Activated CD4-positive, CD25-positive, alpha-beta regulatory T cell treated with anti-CD3 and anti-CD28 coated beads, Interleukin-2, amount 50 U/mL, for 24 hours (primary cell): Measurements from ENCODE around the gene ADGRV1.
"Not testable (repeated sequence)": the region's sequence is repeated elsewhere in the genome, so short reads cannot be mapped to it uniquely, and the experiment has no call there.

Experiments
- ATAC-seq, 2 donors: fragments of 150-1000 bp; cut with Tn5 transposase; one replicate each; pipeline ENCODE4 v1.10.0; 2021; ENCODE audit warnings: mild to moderate bottlenecking in 1 of 2, moderate library complexity in 1 of 2

ADGRV1 gene

GRCh38 chr5:91042936-91043255 is 484.3 kb downstream of the ADGRV1 start:
- no peak for ATAC-seq

- no peak for ATAC-seq
Observed at GRCh38 chr5:91048073-91048472, 489.5 kb downstream of the ADGRV1 start.

DNA sequence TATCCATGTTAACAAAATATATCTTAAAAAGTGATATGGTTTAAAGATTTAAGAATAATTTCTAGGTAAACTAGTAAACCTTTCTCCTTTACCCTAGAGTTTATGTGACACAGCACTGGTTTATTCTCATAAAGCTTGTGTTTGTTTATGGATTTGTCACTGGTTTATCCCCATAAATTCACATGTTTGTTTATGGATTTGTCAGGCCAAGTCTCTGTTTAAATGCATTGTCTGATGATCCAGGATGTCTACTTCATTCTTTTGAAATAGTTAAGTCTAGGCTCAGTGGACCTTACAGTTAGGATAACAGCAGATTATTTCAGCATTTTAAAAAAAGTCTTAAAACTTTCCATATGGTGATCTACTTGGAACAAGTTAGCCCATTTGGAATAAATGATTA is 490.5 kb downstream of the ADGRV1 start:
- ATAC-seq = no peak

- ATAC-seq = no peak
Observed at GRCh38 chr5:91049800-91050199, 491.2 kb downstream of the ADGRV1 start.

GRCh38 chr5:91052411-91052810 is 493.8 kb downstream of the ADGRV1 start:
- ATAC-seq = not testable (repeated sequence)

DNA sequence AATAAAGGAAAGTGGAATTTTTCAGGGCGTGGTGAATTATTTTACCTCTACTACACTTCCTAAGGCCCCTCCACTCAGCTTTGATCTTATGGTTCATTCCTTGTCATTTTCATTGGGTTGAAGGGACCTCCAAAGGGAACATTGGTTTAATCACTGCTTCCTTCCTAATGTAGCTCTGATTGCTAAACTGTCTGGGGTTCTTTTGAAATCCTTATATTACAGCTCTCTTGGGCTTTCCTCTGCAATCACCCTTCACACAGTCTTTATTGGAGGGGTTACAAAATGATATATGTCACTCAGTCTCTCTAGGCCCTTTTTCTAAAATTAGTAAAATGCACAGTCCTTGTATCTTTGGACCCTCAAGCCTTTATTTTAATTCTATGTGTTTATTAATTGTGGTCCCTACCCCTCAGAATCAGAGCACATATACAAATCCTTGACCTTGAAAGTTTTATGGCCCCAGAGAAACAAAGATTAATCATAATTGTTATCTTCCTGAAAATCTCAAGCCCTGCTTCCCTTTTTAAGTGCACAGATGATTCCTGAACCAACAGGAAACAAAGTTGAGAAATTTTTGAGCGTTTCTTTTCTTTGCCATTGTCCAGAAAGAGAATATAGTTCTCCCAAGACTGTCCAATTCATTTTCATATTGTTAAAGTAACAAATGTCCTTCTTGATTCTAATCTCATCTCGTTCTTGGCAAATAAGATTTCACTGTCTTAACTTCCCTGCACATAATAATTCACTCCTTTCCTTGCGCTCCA is 494.6 kb downstream of the ADGRV1 start:
- ATAC-seq = no peak

DNA sequence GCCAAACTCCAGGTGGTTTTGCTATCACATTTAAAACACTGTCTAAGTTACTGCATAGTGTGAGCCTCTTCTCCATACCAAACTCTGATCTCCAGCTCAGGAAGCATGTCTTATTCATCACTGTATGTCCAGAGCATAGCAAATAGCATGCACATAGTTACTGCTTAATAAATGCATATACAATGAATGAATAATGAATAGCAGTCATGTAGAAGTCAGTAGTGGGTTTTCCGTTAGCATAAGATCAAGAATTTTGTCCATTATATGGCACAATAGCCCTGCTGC is 495.1 kb downstream of the ADGRV1 start:
- ATAC-seq = no peak

GRCh38 chr5:91058155-91058554 is 499.6 kb downstream of the ADGRV1 start:
- no peak for ATAC-seq

DNA sequence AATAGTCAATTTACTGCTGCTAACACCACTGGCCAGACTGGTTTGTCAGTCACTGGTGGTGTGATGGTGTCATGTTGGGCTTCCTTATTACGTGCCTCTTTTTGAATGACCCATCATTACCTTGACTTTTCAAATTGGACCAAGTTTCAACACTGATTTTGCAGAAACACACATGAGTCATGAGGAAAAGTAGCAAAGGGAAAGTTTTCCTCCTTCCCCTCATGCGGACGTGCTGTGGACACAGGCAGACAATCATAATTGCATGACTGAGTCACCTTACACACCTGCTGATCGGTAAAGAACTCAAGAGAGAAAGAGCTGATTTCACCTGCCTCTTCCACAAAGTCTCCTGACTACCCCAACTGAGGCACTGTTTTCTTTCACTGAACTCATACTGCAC is 500.0 kb downstream of the ADGRV1 start:
- ATAC-seq = no peak

GRCh38 chr5:91059409-91059808 is 500.8 kb downstream of the ADGRV1 start:
- peak; percentile 76 to 84 for ATAC-seq

DNA sequence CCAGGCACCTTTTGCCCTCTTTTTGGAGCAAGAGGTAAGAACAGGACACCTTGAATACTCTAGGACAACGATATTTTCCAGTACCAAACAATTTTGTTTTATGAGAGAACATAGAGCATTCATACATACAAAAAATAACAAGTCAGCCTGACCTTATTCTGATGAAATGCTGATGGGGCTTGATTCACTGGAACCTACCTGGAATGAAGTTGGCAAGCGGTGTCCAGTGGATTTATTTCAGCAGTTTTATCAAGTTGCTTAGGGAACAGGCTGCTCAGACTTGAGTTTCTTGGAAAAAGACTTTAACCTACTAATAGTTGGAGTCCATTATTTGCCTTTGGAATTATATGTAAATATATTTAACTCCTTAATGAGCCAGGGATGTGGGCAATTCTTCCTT is 502.5 kb downstream of the ADGRV1 start:
- ATAC-seq = no peak

DNA sequence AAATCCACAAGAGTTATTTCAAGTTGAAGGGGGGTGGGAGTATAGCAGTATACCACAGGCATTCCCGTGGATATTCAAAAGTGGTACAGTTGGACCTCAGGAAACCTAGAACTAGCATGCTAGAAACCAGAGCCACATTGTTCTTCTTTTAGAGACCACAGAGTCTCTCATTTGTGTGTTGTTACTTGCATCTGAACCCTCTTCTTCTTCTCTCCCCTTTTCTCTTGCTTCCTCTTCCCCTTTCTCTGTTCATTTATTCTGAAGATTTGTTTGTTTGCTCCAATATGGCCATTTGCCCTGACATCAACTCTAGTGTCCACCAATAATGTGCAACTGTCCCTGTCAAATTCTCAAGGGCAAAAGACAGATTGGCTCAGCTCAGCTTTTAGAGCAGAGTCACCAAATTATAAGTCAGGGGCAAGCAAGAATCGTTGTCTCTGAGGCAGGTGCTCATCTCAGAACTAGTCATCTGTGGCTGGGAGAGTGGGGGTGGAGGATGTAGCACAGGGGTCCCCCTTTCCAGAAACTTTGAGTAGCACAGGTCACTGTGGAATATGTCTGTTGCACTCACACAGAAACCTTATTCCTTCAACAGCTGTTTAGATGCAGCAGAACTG is 503.5 kb downstream of the ADGRV1 start:
- ATAC-seq = no peak

DNA sequence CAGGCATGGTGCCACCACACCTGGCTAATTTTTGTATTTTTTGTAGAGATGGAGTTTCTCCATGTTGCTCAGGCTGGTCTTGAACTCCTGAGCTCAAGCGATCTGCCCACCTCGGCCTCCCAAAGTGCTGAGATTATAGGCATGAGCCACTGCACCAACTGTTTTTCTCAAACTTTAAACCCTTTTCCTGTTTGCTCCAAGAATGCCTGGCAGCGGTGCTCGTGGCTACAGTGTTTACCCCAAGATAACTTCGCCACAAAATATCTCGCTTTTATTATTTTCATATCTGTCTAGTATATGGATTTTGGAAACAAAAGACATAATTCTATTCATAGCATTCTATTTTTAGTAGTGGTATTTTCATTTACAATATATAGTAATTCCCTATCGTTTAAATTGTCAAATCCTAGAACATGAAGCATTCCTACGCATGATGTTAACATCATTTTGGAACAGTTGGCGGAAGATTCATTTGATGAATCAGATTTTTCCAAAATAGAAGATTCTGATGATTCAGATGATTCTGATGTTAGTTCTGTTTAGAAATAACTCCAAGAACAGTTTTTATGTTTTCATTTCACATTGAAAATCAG is 504.6 kb downstream of the ADGRV1 start:
- ATAC-seq = not testable (repeated sequence)

DNA sequence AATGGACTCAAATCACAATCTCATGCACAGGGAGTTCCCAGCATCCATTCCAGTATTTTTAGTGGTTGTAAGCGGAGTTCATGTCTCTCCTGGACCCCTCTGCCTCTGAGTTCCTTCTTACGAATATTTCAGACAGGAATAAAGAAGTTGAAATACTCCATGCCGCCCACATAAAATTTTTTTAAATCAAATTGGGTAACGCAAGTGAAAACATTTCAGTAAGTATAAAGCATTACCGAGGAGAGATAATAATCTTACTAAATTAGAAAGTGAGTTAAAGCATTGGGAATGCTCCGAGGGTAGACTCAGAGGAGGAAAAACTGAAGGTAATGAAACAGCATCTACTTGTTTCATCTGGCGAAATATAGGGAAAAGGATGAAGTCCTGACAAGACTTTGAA is 506.9 kb downstream of the ADGRV1 start:
- ATAC-seq = no peak

DNA sequence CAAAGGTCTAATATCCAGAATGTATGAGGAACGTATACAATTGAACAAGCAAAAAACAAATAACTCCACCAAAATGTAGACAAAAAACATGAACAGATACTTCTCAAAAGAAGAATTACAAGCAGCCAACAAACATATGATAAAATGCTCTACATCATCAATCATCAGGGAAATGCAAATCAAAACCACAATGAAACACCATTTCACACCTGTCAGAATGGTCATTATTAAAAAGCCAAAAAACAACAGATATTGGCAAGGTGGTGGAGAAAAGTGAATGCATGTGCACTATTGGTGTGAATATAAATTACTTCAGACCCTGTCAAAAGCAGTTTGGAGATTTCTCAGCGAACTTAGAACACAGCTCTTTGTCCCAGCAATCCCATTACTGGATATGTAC is 510.8 kb downstream of the ADGRV1 start:
- ATAC-seq = no peak

GRCh38 chr5:91070761-91071550 is 512.4 kb downstream of the ADGRV1 start:
- ATAC-seq = no peak

DNA sequence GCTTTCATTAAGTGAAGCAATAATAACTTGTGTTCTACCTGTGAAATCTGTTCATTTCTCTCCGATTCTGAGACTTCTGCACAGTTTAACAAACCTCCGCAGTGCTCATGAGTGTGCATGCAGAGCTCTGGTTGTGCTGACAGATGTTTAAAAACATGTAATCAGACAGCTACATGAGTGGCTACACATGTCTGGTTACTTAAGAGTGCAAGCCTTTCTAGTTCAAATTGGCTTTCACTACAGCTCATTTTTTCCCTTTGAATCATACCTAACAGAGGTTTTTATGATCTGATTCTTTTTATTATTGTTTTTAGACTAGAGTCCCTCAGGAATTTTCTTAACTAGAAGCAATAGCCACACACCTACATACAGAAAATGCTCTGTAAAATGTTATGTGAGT is 514.3 kb downstream of the ADGRV1 start:
- no peak for ATAC-seq

DNA sequence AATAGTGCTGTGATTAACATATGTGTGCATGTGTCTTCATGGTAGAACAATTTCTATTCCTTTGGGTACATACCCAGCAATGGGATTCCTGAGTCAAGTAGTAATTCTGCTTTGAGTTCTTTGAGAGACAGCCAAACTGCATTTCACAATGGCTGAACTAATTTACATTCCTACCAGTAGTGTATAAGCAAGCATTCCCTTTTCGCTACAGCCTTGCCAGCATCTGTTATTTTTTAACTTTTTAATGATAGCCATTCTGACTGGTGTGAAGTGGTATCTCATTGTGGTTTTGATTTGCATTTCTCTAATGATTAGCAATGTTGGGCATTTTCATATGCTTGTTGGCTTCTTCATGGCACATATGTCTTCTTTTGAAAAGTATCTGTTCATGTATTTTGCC is 516.0 kb downstream of the ADGRV1 start:
- ATAC-seq = no peak

DNA sequence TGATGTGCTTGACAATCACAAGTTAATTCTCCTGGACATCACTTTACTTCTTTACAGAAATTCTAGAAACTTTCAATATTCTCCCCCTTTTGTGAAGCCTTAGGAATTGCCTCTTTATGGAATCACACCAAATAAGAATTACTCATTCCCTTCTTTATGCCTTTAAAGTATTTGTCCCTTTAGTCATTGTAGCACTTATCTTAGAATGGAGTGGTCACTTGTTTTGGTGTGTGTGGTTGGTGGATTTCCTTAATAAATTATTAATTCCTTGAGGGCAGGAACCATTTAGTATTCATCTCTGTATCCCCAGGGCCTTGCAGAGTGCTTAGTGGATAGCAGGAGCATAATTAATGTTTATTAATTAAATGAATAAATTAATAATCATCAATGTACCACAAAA is 517.5 kb downstream of the ADGRV1 start:
- ATAC-seq = no peak

- no peak for ATAC-seq
Observed at GRCh38 chr5:91077623-91078022, 519.0 kb downstream of the ADGRV1 start.

GRCh38 chr5:91079037-91079436 is 520.4 kb downstream of the ADGRV1 start:
- no peak for ATAC-seq

DNA sequence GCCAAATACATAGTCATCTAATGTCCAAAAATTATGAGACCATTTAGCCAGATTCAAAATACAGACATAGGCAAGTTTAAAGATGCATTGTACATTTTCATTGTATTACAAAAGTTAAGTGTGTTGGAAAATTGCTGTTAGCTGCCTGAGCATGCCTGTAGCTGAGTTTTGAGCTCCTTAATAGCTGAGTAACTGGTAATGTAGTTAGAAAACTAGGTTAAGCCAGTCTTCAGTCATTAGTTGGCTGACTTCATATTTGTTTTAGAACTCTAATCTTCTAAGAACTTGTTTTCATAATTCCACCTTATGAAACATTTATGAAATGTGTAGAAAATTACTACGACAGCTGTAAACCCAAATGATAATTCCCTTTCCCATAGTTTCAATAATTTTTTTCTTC is 531.2 kb downstream of the ADGRV1 start:
- no peak for ATAC-seq

- ATAC-seq = no peak
Observed at GRCh38 chr5:91090995-91091394, 532.4 kb downstream of the ADGRV1 start.
